Measurements from ENCODE around the gene PMVK.

DNA sequence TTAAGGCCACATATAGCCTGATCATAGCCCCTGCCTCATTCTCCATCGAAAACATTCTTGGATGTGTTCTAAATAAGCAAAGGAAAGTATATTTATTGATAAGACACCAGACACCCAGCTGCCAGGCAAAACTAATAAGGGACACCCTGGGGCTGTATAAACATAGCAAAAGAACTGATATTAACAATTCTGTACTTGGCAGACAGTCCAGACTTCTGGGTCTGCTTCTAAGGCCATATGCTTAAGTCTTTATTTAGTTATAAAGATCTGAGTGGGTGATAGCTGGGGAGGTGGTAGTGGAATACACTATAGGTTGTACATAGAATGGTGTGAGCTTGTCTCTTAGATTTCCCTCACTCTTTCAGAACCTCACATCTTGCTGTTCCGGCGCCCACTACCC lies 41.8 kb upstream of the PMVK start:
- TF ChIP-seq, protein P1, sequence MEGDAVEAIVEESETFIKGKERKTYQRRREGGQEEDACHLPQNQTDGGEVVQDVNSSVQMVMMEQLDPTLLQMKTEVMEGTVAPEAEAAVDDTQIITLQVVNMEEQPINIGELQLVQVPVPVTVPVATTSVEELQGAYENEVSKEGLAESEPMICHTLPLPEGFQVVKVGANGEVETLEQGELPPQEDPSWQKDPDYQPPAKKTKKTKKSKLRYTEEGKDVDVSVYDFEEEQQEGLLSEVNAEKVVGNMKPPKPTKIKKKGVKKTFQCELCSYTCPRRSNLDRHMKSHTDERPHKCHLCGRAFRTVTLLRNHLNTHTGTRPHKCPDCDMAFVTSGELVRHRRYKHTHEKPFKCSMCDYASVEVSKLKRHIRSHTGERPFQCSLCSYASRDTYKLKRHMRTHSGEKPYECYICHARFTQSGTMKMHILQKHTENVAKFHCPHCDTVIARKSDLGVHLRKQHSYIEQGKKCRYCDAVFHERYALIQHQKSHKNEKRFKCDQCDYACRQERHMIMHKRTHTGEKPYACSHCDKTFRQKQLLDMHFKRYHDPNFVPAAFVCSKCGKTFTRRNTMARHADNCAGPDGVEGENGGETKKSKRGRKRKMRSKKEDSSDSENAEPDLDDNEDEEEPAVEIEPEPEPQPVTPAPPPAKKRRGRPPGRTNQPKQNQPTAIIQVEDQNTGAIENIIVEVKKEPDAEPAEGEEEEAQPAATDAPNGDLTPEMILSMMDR (IDR thresholded peaks at IDR 0.05; ENCODE audit: low read depth, low read length, missing input control), result no peak
- TF ChIP-seq SP1 (IDR thresholded peaks at IDR 0.05), result no peak
- TF ChIP-seq, protein P2, sequence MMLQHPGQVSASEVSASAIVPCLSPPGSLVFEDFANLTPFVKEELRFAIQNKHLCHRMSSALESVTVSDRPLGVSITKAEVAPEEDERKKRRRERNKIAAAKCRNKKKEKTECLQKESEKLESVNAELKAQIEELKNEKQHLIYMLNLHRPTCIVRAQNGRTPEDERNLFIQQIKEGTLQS (IDR thresholded peaks at IDR 0.05), result no peak
- no peak for TF ChIP-seq TAF1 (conservative IDR thresholded peaks at IDR 0.05)
- TF ChIP-seq, protein P3, sequence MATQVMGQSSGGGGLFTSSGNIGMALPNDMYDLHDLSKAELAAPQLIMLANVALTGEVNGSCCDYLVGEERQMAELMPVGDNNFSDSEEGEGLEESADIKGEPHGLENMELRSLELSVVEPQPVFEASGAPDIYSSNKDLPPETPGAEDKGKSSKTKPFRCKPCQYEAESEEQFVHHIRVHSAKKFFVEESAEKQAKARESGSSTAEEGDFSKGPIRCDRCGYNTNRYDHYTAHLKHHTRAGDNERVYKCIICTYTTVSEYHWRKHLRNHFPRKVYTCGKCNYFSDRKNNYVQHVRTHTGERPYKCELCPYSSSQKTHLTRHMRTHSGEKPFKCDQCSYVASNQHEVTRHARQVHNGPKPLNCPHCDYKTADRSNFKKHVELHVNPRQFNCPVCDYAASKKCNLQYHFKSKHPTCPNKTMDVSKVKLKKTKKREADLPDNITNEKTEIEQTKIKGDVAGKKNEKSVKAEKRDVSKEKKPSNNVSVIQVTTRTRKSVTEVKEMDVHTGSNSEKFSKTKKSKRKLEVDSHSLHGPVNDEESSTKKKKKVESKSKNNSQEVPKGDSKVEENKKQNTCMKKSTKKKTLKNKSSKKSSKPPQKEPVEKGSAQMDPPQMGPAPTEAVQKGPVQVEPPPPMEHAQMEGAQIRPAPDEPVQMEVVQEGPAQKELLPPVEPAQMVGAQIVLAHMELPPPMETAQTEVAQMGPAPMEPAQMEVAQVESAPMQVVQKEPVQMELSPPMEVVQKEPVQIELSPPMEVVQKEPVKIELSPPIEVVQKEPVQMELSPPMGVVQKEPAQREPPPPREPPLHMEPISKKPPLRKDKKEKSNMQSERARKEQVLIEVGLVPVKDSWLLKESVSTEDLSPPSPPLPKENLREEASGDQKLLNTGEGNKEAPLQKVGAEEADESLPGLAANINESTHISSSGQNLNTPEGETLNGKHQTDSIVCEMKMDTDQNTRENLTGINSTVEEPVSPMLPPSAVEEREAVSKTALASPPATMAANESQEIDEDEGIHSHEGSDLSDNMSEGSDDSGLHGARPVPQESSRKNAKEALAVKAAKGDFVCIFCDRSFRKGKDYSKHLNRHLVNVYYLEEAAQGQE (IDR thresholded peaks at IDR 0.05), result no peak
- TF ChIP-seq, protein P4, sequence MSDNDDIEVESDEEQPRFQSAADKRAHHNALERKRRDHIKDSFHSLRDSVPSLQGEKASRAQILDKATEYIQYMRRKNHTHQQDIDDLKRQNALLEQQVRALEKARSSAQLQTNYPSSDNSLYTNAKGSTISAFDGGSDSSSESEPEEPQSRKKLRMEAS (IDR thresholded peaks at IDR 0.05), result no peak
- no peak for TF ChIP-seq JUND (IDR thresholded peaks at IDR 0.05)
- TF ChIP-seq EGR1 (IDR thresholded peaks at IDR 0.05; ENCODE audit: low read depth in 2 of 2), result no peak
- no peak for TF ChIP-seq YY1 (IDR thresholded peaks at IDR 0.05)
- TF ChIP-seq, protein P5, sequence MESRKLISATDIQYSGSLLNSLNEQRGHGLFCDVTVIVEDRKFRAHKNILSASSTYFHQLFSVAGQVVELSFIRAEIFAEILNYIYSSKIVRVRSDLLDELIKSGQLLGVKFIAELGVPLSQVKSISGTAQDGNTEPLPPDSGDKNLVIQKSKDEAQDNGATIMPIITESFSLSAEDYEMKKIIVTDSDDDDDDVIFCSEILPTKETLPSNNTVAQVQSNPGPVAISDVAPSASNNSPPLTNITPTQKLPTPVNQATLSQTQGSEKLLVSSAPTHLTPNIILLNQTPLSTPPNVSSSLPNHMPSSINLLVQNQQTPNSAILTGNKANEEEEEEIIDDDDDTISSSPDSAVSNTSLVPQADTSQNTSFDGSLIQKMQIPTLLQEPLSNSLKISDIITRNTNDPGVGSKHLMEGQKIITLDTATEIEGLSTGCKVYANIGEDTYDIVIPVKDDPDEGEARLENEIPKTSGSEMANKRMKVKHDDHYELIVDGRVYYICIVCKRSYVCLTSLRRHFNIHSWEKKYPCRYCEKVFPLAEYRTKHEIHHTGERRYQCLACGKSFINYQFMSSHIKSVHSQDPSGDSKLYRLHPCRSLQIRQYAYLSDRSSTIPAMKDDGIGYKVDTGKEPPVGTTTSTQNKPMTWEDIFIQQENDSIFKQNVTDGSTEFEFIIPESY (IDR thresholded peaks at IDR 0.05), result no peak
- no peak for TF ChIP-seq RXRA (IDR thresholded peaks at IDR 0.05)

Measured in liver (tissue), 3 donors.